Measurements from ENCODE around the gene ANKFN1. TPM values are rescaled to one million over a fixed set of nuclear protein-coding genes. Genes with fewer than 3 reads are reported as not detected.

Gene ANKFN1
- polyA plus RNA-seq, 1 experiment = 0.04 TPM

DNA sequence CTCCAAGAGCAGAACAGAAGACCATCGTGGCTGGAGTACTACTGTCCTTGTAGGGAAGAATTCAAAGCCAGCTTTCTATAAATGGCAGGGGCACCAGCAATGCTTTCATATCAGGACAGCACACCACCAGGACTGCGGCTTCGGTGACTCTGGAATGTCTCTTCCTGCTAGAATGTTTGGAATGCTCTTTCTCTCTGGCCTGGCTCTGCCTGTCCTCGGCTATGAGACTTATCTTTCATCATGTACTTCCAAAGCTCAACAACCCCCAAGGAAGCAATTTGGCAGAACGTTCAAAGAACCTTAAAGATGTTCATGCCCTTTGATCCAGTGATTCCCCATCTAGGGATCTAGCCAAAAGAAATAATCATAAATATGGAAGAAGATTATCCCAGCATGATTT, 387.6 kb downstream of the ANKFN1 start:
- Histone ChIP-seq H3K9me3 (ENCODE audit: control insufficient read depth, insufficient read depth, low read length) (no peaks in the 10 kb centered on the region), H3K4me3 (ENCODE audit: low read depth, low read length) (no peak overlapping the region), H3K27me3 (ENCODE audit: control insufficient read depth, insufficient read depth, low read length) (no peaks in the 10 kb centered on the region), H3K27ac (ENCODE audit: low read depth, low read length) (no peak overlapping the region)
- ChIA-PET POLR2A (no interaction called here), CTCF (interaction anchor here (0.7 kb wide), 1 partner anchor 53 kb away, joined by 3 read pairs; no protein-coding TSS in a partner anchor)
- TF ChIP-seq, protein P1, sequence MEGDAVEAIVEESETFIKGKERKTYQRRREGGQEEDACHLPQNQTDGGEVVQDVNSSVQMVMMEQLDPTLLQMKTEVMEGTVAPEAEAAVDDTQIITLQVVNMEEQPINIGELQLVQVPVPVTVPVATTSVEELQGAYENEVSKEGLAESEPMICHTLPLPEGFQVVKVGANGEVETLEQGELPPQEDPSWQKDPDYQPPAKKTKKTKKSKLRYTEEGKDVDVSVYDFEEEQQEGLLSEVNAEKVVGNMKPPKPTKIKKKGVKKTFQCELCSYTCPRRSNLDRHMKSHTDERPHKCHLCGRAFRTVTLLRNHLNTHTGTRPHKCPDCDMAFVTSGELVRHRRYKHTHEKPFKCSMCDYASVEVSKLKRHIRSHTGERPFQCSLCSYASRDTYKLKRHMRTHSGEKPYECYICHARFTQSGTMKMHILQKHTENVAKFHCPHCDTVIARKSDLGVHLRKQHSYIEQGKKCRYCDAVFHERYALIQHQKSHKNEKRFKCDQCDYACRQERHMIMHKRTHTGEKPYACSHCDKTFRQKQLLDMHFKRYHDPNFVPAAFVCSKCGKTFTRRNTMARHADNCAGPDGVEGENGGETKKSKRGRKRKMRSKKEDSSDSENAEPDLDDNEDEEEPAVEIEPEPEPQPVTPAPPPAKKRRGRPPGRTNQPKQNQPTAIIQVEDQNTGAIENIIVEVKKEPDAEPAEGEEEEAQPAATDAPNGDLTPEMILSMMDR (IDR thresholded peaks at IDR 0.05; ENCODE audit: low read depth, low read length) = no peak
- DNase-seq (ENCODE audit: low read depth, low spot score) = no peak

DNA sequence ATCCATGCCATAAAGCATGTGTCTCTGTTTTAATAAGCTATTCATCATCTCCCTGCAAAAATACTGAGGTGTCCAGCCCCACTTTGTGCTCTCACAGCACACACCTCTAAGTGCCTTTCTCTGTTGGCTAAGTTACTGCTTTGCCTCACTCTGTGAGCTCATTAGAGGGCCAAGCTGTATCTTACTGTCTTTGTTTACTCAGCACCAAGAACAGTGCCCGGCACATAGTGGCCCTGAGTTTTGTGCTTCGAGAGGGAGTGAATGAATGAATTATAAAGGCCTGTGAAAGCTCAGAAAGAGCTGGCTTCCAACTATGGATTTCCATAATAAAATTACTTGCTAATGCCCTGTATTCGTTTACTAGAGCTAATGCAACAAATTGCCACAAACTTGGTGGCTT, 390.0 kb downstream of the ANKFN1 start:
- Histone ChIP-seq H3K27me3 (ENCODE audit: control insufficient read depth, insufficient read depth, low read length) (no peaks in the 10 kb centered on the region), H3K4me3 (ENCODE audit: low read depth, low read length) (no peak overlapping the region), H3K27ac (ENCODE audit: low read depth, low read length) (no peak overlapping the region), H3K9me3 (ENCODE audit: control insufficient read depth, insufficient read depth, low read length) (no peaks in the 10 kb centered on the region)
- CTCF ChIA-PET = no interaction called here
- TF ChIP-seq, protein P1 (IDR thresholded peaks at IDR 0.05; ENCODE audit: low read depth, low read length) = no peak
- POLR2A ChIA-PET = no interaction called here
- no peak for DNase-seq (ENCODE audit: low read depth, low spot score)

DNA sequence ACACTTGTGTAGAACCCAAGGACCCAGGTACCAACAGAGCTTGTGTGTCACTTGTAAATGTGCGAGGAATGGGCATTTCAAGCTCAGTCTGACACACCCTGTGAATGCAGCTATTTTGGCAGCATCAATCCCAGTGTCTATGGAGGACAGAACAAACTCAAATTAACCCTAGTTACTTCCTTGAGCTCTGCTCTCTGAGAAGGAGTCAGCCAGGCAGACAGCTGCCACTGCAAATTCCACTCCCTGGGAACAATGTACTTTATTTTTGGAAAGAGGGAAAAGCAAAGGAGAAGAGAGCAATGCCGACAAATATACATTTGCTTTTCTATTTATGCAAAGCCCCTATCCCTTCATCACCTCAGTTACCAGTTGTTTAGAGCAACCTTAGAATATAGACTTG, 391.8 kb downstream of the ANKFN1 start:
- Histone ChIP-seq H3K4me3 (ENCODE audit: low read depth, low read length) (no peak overlapping the region), H3K9me3 (ENCODE audit: control insufficient read depth, insufficient read depth, low read length) (no peaks in the 10 kb centered on the region), H3K27ac (ENCODE audit: low read depth, low read length) (no peak overlapping the region), H3K27me3 (ENCODE audit: control insufficient read depth, insufficient read depth, low read length) (no peaks in the 10 kb centered on the region)
- ChIA-PET CTCF (no interaction called here), POLR2A (no interaction called here)
- no peak for DNase-seq (ENCODE audit: low read depth, low spot score)
- TF ChIP-seq, protein P1 (IDR thresholded peaks at IDR 0.05; ENCODE audit: low read depth, low read length) = no peak

DNA sequence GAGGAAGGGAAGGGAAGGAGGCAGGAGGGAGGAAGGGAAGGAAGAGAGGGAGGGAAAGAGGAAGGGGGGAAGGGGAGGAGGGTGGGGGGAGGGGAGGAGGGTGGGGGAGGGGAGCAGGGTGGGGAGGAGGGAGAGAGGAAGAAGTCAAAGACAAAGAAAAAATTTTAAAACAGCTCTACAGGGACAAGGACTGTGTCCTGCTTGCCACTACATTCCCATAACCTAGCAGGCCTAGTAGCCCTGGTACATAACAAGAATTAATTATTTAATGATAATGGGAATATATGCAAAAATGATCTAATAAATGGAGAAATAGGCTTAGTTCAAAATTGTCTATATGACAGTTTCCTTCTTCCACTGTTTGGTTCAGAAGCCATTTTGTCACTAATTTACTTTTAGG, 392.7 kb downstream of the ANKFN1 start:
- H3K27ac ChIP-seq (ENCODE audit: low read depth, low read length) = no peak overlapping the region
- H3K27me3 ChIP-seq (ENCODE audit: control insufficient read depth, insufficient read depth, low read length) = no peaks in the 10 kb centered on the region
- no peak for DNase-seq (ENCODE audit: low read depth, low spot score)
- TF ChIP-seq, protein P1 (IDR thresholded peaks at IDR 0.05; ENCODE audit: low read depth, low read length) = no peak
- CTCF ChIA-PET = no interaction called here
- POLR2A ChIA-PET = no interaction called here
- no peak overlapping the region for H3K4me3 ChIP-seq (ENCODE audit: low read depth, low read length)
- no peaks in the 10 kb centered on the region for H3K9me3 ChIP-seq (ENCODE audit: control insufficient read depth, insufficient read depth, low read length)

DNA sequence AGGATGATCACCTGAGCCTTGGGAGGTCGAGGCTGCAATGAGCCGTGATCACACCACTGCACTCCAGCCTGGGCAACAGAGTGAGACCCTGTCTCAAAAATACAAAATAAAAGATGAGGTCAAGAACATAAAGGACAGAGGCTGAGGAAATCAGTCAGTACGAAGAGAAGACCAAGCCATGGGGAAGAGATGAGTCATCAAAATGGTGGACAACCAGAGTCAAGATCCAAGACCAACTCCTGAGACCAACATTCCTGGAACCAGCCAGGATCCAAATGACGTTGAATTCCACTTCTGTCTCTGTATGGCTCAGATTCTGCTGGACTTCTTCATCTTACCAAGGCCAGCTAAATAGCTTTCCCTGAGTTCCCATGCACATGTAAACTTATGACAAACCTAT, 395.4 kb downstream of the ANKFN1 start:
- DNase-seq (ENCODE audit: low read depth, low spot score) = no peak
- CTCF ChIA-PET = no interaction called here
- H3K27me3 ChIP-seq (ENCODE audit: control insufficient read depth, insufficient read depth, low read length) = no peaks in the 10 kb centered on the region

More for the DNA sequence above, 395.4 kb downstream of the ANKFN1 start:
- POLR2A ChIA-PET = no interaction called here
- Histone ChIP-seq H3K9me3 (ENCODE audit: control insufficient read depth, insufficient read depth, low read length) (no peaks in the 10 kb centered on the region), H3K27ac (ENCODE audit: low read depth, low read length) (no peak overlapping the region), H3K4me3 (ENCODE audit: low read depth, low read length) (no peak overlapping the region)
- TF ChIP-seq, protein P1 (IDR thresholded peaks at IDR 0.05; ENCODE audit: low read depth, low read length) = no peak

All from AG04450 (cell line).